OCI-LY3 (cell line): ENCODE data around the gene ZNF831.

Experiments used
- CTCF ChIP-seq: fragments of 200-600, 300-600 bp; sonication (generic); IDR thresholded peaks from 2 replicates; pipeline ENCODE4 v1.5.1; 2014; ENCODE audit warnings: antibody characterized with exemption, low read length, low read depth
- EZH2phosphoT487 ChIP-seq: fragments of 200-600 bp; shearing (Covaris generic); IDR thresholded peaks from 2 replicates; pipeline ENCODE4 v1.6.1; 2018; ENCODE audit warnings: antibody characterized with exemption, mixed run types, low read depth

DNA sequence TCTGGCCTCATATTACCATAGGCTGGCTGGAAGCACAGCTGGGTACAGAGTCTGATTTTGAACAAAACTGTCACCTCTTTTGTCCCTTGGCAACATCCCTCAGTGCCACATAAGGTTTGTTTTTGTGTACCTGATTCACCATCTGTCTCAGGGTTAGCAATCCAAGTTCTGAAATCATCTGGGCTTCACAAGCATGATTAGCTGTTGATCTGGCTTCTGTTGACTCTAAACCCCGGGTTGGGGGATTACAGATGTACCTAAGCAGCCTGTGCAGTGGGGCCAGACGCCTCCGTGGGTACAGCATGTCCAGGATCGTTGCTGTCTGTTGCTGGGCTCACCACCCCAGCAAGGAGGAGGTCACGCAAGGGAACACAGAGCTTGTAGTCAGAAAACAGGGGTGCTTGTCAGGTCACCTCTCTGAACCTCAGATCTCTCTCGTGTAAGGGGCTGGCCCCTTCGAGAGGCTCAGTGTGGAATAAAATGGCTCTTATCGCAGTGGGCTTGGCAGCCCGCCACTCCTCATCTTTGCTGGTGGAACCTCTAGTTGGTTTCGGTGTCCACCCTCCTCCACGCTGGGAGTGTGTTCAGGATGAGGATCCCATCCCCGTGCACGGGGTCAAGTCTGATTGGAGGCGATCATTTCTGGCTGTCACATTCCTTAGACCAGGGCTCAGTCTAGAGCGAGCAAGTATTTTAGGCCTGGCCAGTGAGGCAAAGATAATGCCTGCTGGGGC is 39.2 kb upstream of the ZNF831 start:
- TF ChIP-seq CTCF (no peak), EZH2phosphoT487 (no peak)
